GM13976 (cell line): Measurements from ENCODE around the gene PRSS8.

Experiments
- DNase-seq: peaks from one replicate; pipeline ENCODE4 v3.0.0; 2012; ENCODE audit warnings: low spot score
- CTCF ChIP-seq: IDR thresholded peaks from 2 replicates; pipeline ENCODE4 v1.5.1; 2012; ENCODE audit warnings: borderline replicate concordance, mild to moderate bottlenecking; ENCODE audit not compliant: insufficient read depth; ENCODE audit errors: extremely low read depth, missing control alignments, control extremely low read depth
- in situ Hi-C: fragments of 300-500 bp; cut with MboI; formaldehyde crosslinking; loops from one replicate; pipeline ENCODE4 v1.12.0; 2022; ENCODE audit warnings: low sequenced_read_pairs, mixed read lengths, inconsistent platforms; ENCODE audit not compliant: unreplicated experiment

Gene PRSS8

GRCh38 chr16:31094088-31094423 lies 41.5 kb downstream of the PRSS8 start:
- no peak for DNase-seq
- in situ Hi-C loops: no loop called here
- no peak for TF ChIP-seq CTCF

- TF ChIP-seq CTCF: no peak
- in situ Hi-C loops: no loop called here
- no peak for DNase-seq
Observed at GRCh38 chr16:31093132-31093703, 42.3 kb downstream of the PRSS8 start.

- in situ Hi-C loops: no loop called here
- no peak for TF ChIP-seq CTCF
- no peak for DNase-seq
Observed at GRCh38 chr16:31092330-31092729, 43.2 kb downstream of the PRSS8 start.

GRCh38 chr16:31090540-31090939 lies 45.0 kb downstream of the PRSS8 start:
- in situ Hi-C loops: no loop called here
- DNase-seq: no peak
- TF ChIP-seq CTCF: no peak

- no peak for TF ChIP-seq CTCF
- in situ Hi-C loops: no loop called here
- no peak for DNase-seq
Observed at GRCh38 chr16:31089199-31089598, 46.3 kb downstream of the PRSS8 start.

GRCh38 chr16:31088459-31089183 lies 46.9 kb downstream of the PRSS8 start, which contains the start of gene PRSS53:
TSS of gene PRSS53 (minus strand) at chr16:31088943. CDS start at chr16:31088809, 134 bp downstream.
- DNase-seq: no peak
- in situ Hi-C loops: no loop called here

More at GRCh38 chr16:31088459-31089183, 46.9 kb downstream of the PRSS8 start, which contains the start of gene PRSS53:
- no peak for TF ChIP-seq CTCF
